T-helper 2 cell (primary cell): ENCODE measurements around the gene JAZF1.
A peak's percentile ranks its signal among the peaks of the same experiment; 100 is the strongest.

Source experiments
- DNase-seq, 5 experiments: peaks; one replicate each; pipeline versions ENCODE4 v3.0.0 to v3.0.0-alpha.2; 2012 to 2022

The JAZF1 gene

GRCh38 chr7:28001896-28002295, 178.7 kb downstream of the JAZF1 start:
- DNase-seq: no peak

DNA sequence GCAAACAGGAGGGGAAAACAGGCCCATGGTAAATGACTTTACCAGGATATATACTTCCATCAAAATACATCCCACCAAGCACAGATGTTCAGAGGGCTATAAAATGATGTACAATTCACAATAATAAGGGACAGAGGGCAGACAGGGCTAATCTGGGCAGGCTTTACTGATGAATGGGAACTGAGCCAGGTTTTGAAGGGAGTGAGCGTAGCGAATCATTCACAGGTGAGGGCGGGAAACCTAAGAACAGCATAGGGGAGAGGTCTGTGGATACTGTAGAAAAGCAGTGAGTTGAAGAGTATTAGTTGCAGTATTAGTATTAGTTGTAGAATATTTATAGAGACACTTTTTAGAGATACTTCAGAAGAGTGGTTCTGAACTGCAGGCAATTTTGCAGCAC, 180.8 kb downstream of the JAZF1 start:
- DNase-seq: no peak

GRCh38 chr7:27998382-27998781, 182.2 kb downstream of the JAZF1 start:
- no peak for DNase-seq

DNA sequence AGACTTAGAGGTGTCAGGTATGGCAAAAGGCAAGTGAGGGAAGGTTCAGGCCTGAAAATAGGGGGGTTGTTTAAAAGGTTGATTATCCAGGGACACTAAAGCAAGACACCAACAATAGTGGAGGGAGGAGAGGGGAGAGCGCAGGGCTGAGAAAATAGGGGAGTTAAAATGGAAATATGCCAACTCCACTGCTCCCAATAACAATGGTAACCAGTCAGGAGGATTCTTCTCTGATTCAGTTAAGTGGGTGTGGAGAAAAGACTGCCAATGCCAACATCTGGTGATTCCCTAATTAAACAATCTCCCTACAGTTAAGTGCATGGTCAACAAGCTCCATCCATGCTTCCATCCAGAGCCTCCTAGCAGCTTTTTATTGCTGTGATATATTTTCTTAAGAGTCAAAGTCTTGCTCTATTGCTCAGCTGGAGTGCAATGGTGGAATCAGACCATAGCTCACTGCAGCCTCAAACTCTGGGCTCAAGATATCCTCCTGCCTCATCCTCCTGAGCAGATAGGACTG, 183.3 kb downstream of the JAZF1 start:
- no peak for DNase-seq

DNA sequence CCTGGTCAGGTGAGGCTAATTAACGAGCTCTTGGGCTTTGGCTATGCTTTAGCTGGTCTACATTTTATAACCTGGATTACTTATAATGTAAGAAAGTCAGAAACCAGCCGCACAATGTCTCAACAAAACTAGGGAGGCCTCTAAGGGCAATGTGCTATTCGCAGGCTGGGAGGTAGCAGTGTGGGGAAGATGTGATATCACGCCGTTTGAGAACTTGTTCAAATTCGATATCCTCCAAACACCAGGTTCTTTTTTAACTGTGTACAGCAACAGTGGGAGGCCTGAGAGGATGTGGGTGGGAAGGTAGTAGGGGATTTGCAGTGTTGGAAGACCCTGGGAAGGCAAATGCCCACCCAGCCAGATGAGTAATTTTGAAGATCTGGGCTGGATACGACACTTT, 184.5 kb downstream of the JAZF1 start:
- no peak for DNase-seq

DNA sequence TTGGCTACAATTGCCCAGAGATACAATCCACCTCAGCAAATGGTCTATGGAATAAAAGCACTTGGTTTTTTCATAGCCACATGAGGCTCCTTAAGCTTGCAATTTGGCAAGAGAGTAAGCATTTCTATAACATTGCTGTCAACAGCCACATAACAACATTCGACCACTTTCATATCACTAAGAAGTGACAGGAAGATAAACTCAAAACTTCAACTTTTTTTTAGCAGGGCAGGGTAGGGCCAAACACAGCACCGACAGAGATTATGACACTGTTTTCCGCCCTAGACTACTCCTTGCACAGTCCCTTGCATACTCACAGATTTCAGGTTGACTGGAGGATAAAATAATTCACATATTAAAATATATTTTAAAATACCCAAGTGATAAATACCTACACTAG, 185.4 kb downstream of the JAZF1 start:
- DNase-seq: no peak

DNA sequence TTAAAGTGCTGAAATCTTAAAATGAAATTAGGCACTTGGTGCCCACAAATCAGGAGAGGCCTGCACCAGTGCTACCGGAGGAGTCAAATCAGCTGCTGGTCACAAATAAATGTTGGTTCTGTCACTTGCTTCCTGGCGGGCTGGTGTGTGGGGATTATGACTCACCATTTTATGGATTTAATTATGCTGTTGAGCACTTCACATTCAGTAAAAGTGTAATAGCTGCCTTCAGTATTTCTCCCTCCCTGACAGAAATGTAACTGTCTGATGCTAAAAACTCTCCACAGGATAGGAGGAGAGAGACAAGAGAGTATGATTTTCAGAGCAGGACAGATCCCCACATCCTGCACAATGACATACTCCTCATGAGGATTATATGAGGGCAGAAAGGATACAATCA, 186.0 kb downstream of the JAZF1 start:
- no peak for DNase-seq

GRCh38 chr7:27992755-27993493, 187.7 kb downstream of the JAZF1 start:
- DNase-seq: no peak

GRCh38 chr7:27992097-27992496, 188.5 kb downstream of the JAZF1 start:
- no peak for DNase-seq

DNA sequence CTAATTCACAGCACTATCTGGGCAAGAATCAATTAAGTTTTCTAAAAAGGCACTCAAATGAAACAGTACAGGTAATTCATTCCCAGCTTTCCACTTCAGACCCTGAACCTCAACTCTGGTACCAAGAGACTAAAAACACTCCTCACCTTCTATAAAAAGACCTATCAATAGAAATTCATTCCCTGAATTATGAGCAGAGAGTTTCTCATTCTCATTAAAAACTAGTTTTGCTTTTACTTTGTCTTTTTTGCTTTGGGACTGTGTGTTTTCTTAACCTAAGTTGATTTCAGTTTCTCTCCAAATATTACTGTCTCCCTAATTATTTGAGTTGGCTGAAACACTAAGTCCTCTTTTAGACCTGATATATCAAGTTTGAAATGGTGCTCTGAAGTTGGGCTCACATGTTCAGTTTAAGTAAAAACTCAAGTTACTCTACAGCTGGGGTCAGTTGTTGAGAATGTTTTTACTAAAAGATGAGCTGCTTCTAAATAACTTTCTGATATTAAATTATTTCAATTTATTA, 189.5 kb downstream of the JAZF1 start:
- DNase-seq: no peak

DNA sequence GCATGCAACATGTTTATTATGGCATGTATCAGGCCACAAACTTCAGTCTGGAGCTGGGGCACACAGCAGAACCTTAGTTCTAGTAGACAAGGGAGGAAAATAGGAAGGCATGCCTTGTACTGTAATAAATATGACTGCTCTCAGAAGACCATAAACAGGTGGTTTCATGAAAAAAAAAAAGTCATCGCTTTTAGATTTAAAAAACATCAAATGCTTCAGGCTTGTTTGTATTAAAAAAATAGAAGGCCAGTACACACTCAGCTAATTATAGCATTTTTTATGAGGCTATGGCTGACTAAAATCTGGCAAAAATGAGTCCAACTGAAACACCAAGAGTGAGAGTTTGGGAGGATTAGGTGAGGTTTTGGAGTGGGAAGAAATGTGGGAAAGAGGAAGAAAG, 204.1 kb downstream of the JAZF1 start:
- DNase-seq: no peak

DNA sequence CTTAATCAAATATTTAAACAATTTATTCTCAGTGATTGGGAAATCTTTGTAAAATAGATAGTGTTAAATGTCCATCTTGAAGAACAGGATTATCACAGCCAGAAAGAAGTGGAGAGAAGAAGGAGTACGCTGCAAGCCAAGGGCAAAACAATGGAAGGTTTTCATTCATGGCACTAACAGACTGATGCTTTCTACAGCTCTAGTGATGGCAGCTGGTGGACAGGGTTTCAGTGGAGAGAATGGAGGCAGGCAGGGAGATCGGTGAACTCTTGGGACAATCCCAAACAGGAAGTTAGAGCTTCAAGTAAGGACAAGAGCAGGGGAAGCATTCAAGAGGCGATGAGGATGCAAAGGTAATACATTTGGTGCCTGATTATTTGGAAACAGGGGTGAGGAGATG, 207.0 kb downstream of the JAZF1 start:
- no peak for DNase-seq

- peak in 1 of 5 experiments; percentile 88 for DNase-seq
Measured at GRCh38 chr7:27972276-27972675, 208.3 kb downstream of the JAZF1 start.

GRCh38 chr7:27971171-27971812, 209.3 kb downstream of the JAZF1 start:
- DNase-seq: peak in 1 of 5 experiments; percentile 49

GRCh38 chr7:27970350-27970749, 210.2 kb downstream of the JAZF1 start:
- no peak for DNase-seq

- DNase-seq: no peak
Measured at GRCh38 chr7:27969346-27969745, 211.2 kb downstream of the JAZF1 start.

- DNase-seq: peak in 1 of 5 experiments; percentile 84
Measured at GRCh38 chr7:27967639-27968038, 213.0 kb downstream of the JAZF1 start.

GRCh38 chr7:27966219-27966780, 214.3 kb downstream of the JAZF1 start:
- DNase-seq: no peak

DNA sequence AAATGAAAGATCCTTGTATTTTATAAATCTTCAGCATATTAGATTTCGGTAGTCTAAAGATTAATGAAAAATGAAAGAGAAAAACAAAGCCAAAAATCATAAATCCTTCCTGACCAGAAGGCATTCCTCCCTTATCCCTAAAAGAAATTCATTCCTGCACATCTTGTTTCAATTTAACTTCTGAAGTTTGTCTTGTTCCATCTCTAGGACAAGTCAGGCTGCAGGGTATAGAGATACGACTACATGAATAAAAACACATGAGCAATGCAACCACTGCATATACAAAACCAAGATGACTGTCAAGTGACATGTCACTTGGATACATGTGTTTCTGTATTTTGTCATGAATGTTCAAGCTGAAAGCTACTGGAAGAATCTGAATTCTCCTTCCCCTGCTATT, 214.9 kb downstream of the JAZF1 start:
- DNase-seq: no peak

- DNase-seq: no peak
Measured at GRCh38 chr7:27964820-27965219, 215.8 kb downstream of the JAZF1 start.

- no peak for DNase-seq
Measured at GRCh38 chr7:27963056-27963455, 217.5 kb downstream of the JAZF1 start.

GRCh38 chr7:27962273-27962672, 218.3 kb downstream of the JAZF1 start:
- DNase-seq: no peak

GRCh38 chr7:27961255-27961654, 219.3 kb downstream of the JAZF1 start:
- no peak for DNase-seq

DNA sequence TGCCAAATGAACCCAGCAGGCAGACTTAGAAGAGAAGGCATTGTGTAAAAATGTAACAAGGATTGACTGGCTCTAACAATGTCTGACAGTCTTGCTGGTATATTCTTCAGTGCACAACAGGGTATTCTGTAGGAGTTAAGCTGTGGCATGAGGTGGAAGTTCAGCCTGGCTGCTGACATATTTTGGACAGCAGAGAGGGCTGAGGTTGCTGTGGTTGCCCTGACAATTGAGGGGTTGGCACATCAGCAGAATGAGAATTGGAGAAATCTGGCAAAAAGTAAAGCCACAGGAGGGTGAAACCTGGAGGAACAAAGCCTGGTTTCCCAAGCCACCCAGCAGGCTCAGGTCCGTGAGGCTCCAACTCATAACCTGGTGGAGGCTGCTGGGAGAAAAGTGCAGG, 220.2 kb downstream of the JAZF1 start:
- peak in 1 of 5 experiments; percentile 11 for DNase-seq
